OCI-M2 (cell line): ENCODE data around the gene GRM7.

Experiments used
- DNase-seq: peaks from one replicate; lab custom pipeline; 2025; ENCODE audit not compliant: unreplicated experiment; lab: John Stamatoyannopoulos, UW

GRM7 gene

GRCh38 chr3:7630925-7631324, 770.0 kb downstream of the GRM7 start:
- DNase-seq, result no peak

GRCh38 chr3:7632305-7632704, 771.4 kb downstream of the GRM7 start:
- no peak for DNase-seq

- DNase-seq, result no peak
These were observed 776.8 kb downstream of the GRM7 start for GRCh38 chr3:7637694-7638093.

GRCh38 chr3:7638103-7638502, 777.2 kb downstream of the GRM7 start:
- DNase-seq, result no peak

- no peak for DNase-seq
These were observed 779.9 kb downstream of the GRM7 start for GRCh38 chr3:7640787-7641186.

DNA sequence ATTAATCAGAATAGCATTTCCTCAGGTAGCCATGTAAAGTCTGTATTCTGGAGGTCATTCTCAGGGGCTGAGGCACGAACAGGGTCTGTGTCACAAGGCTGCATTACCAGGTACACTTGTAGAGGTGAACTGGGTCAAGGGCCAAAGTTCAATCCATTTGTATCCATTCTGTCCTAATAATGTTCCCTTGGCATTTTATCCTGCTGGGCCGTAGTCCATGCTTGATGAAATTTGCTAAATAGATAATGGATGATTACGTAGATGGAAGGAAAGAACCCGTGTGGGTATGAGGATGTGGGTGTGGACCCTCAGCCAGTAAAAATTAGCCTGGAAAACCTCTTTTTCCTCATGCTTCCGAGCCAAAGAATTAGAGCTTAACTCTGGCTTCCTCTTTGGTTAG, 785.9 kb downstream of the GRM7 start:
- no peak for DNase-seq

DNA sequence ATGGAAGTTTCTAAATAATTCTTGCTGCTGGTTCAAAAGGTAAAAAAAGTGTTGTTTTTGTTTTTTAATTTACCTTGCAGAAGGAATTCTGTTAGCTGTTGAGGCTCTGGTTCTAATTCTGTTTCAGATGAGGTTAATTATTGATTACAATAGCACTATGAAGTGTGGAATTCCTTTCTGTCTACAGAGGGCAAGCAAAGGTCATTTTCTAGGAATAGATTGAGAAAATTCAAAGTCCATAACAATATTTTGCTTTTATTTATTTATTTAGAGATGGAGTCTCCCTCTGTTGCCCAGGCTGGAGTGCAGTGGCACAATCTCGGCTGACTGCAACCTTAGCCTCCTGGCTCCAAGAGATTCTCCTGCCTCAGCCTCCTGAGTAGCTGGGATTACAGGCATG, 789.6 kb downstream of the GRM7 start:
- DNase-seq, result no peak

- no peak for DNase-seq
These were observed 790.4 kb downstream of the GRM7 start for GRCh38 chr3:7651274-7651673.

- DNase-seq, result no peak
These were observed 796.5 kb downstream of the GRM7 start for GRCh38 chr3:7657214-7658112.

GRCh38 chr3:7658294-7658693, 797.4 kb downstream of the GRM7 start:
- DNase-seq, result no peak

DNA sequence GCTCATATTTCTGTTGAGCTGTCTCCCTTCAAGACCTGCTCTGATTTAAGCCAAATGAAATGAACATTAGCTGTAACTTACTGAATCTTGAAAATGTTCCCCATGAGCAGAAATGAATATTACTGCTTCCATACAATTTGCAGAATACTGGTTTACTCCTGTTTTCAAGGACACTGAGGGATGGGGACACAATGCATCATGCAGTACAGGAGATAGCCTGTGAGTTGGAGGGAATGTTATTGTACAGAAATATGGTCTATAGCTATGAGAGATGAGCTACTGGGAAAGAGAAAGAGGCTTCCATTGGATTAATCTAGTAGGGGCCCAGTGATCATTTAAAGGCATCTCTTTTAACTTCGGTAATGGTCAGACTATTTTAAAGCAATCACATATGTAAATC, 798.2 kb downstream of the GRM7 start:
- DNase-seq, result no peak

DNA sequence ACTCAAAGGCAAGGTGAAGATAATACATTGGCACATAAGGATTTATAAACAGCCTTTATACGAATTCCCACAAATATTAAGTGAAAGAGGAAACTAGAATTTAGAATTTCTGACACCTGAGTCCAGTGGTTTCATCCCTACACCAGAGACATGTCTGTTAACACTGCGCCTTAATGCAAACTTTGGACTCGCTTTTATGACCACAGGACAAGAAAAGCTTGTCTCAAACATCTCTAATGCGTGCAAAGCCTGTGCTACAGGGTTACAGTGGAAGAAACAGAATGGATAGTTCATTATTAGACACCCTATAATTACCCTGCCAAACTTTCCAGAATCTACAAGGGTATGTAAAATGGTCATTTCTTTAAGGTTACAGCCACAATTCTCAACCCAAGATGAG, 802.9 kb downstream of the GRM7 start:
- DNase-seq, result no peak

DNA sequence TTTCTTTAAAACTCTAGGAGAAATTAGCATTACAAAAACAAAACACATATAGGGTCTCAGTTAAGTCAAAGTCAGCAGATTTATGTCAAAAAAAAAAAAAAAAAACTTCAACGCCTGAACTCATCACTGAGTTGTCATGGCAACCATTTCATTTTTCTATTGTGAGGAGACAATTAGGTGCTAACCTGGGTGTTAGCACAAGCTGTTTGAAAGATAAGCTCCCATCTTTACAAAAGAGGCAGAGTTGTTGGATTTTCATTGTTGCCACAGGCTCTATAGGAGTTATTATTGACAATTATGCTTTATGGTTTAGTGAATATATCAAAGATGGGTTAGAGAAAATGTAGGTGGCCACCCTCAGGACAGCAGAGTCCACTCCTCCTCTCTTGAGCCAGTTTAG, 806.9 kb downstream of the GRM7 start:
- no peak for DNase-seq

DNA sequence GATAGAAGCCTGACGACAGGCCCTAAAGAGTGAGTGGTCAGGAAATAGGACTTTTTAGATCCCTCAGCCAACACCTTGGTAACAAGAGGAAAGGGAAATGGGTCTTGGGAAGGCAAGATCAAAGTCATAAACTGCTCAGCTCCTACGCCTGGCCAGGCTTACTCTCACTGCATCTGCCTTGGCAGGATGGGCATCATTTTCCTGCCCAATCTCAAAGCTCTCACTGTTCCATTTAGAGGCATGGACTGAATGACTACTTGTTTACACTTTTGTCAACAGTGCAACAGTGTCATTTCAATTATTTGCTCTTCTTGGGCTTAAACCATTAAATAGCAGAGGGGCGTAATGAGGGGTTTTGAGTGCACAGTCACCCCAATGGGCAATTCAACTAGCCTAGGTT, 808.7 kb downstream of the GRM7 start:
- no peak for DNase-seq

DNA sequence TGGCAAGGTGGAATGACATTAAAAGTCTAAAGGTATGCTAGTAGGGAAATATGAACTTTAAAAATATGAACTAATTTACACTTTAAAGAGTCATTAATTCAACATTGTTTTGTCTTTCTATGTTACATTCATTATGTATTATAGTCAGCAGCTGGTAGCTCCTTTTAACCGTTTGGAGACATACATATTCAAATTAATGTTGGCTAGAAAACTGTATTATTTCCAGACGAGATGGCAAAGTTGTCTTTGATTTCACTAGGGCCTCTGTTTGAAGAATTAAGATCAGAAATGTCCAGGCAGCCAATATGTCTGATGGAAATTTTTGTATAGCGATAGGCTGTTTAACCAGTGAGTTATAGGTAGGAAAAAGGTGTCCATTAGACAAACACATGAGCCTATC, 817.6 kb downstream of the GRM7 start:
- DNase-seq, result no peak

DNA sequence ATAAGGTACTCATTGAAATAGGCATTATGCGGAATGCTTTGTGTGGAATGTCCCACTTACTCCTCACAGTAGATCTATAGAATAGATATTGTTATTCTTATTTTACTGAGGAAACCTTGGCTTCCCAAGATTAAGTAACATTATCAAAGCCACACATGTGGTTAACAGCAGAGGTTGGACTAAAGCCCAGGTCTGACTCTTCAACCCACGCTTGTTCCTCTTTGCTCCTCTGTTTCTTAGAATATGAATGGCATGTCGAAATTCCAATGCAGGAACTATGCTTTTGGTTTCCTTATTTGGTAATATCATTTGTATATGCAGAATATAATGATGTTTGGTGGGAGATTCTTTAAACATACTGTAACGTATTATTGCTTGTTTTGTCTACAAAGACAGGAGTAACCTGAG, 821.9 kb downstream of the GRM7 start:
- DNase-seq, result no peak

DNA sequence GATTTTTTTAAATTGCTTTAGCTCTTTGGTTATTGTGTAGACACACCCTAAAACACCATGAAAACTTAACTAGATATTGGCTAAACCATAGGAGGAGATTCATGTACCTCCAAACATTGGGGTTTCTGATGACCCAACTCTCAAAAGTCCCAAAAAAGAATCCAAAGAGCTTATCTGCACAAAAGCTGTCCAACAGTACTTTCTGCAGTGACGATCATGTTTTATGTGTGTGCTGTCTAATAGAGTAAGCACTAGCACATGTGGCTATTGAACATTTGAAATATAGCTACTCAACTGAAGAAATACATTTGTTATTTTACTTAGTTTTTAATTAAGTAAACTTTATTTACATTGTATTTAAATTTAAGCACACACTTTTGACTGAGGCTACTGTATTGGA, 822.5 kb downstream of the GRM7 start:
- no peak for DNase-seq

GRCh38 chr3:7684182-7684715, 823.3 kb downstream of the GRM7 start:
- DNase-seq, result no peak

GRCh38 chr3:7687428-7688147, 826.7 kb downstream of the GRM7 start:
- no peak for DNase-seq

GRCh38 chr3:7692866-7693265, 832.0 kb downstream of the GRM7 start:
- DNase-seq, result no peak

DNA sequence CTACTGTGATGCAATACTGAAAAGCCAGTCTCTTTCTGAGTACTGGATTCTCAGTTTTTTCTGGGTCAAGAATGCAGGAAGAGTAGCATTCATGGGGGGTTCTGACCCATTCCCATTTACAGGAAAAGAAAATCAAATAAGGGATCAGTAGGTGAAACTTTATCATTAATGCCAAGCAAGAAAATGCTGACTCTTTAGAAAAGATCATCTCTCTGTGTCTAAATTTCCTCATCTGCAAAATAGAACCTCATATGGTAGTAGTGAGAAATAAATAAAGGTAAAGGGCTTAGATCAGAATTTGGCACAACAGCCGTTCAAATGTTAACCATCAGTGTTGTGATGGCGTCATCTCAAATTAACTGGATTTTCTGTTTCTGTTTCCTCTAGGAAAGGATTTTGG, 833.1 kb downstream of the GRM7 start:
- no peak for DNase-seq

DNA sequence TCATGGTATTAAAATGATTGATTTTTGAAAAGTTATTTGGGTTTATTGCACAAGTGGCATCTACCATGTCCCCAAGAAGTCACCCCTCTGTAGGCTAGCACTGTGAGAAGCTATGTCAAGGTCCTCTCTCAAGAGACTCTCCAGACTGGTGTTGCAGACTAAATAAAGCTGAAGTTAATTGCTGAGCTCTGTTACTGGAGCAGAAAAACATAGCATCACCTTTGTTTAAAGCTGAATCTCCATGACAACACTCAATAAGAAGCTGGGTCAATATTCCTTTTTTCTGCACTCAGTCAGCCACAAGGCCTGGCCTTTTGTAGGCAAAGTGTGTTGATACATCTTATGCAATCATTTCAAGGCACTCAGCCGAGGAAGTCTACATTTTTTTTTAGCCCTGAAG, 834.1 kb downstream of the GRM7 start:
- DNase-seq, result no peak
